Naive B cell (primary cell): ENCODE results near the gene AK8. TPM values are rescaled to one million over a fixed set of nuclear protein-coding genes. Genes with fewer than 3 reads are reported as not detected.

Experiments
- ATAC-seq, 2 donors: fragments of 150-1000 bp; cut with Tn5 transposase; 2 replicates each; pipeline ENCODE4 v1.10.0; 2021; ENCODE audit warnings: low read depth in 2 of 2, mild to moderate bottlenecking in 2 of 2, moderate library complexity in 2 of 2
- DNase-seq: peaks from one replicate; pipeline ENCODE4 v3.0.0; 2022
- H3K27ac Mint-ChIP-seq, 6 donors: one replicate each; pipeline ENCODE4 v1.8.0; 2020 to 2022; ENCODE audit warnings: mild to moderate bottlenecking in 6 of 6, mixed read lengths in 6 of 6, moderate library complexity in 5 of 6, inconsistent platforms in 2 of 6
- H3K27me3 Mint-ChIP-seq, 3 donors: one replicate each; pipeline ENCODE4 v1.8.0; 2021 to 2022; ENCODE audit warnings: mixed read lengths in 3 of 3, mild to moderate bottlenecking in 1 of 3
- H3K36me3 Mint-ChIP-seq, 2 donors: one replicate each; pipeline ENCODE4 v1.8.0; 2020 to 2022; ENCODE audit warnings: mixed read lengths in 2 of 2, inconsistent platforms in 1 of 2, mild to moderate bottlenecking in 1 of 2
- H3K4me1 Mint-ChIP-seq, 3 donors: one replicate each; pipeline ENCODE4 v1.8.0; 2020 to 2022; ENCODE audit warnings: mixed read lengths in 3 of 3, inconsistent platforms in 1 of 3, mild to moderate bottlenecking in 1 of 3, moderate library complexity in 1 of 3
- H3K4me3 Mint-ChIP-seq, 8 donors: one replicate each; pipeline ENCODE4 v1.8.0; 2020 to 2022; ENCODE audit warnings: mild to moderate bottlenecking in 8 of 8, mixed read lengths in 8 of 8, moderate library complexity in 8 of 8, inconsistent platforms in 2 of 8
- H3K9me3 Mint-ChIP-seq, 7 donors: one replicate each; pipeline ENCODE4 v1.8.0; 2020 to 2022; ENCODE audit warnings: mixed read lengths in 7 of 7, mild to moderate bottlenecking in 5 of 7, inconsistent platforms in 2 of 7, moderate library complexity in 1 of 7
- polyA plus RNA-seq, 6 donors: library from polyadenylated mRNA; unstranded; fragments of 300-500 nt; fragmentation: Illumina TruSeq; gene quantifications; one replicate each; pipeline ENCODE4 v1.2.3, GENCODE V29; 2021; ENCODE audit warnings: low read depth in 6 of 6

Gene AK8
- polyA plus RNA-seq, 6 donors from 2014 or later, result 0.70 to 4.7 (median 1.5) TPM

- H3K4me3 Mint-ChIP-seq, result no peak overlapping the region
- no peak for DNase-seq
- ATAC-seq, result no peak
- H3K27ac Mint-ChIP-seq, result no peak overlapping the region
- no peaks in the 10 kb centered on the region for H3K4me1 Mint-ChIP-seq
- peaks cover 0 to 5% (median 0%) of the 10 kb centered on the region in 3 donors for H3K27me3 Mint-ChIP-seq
- no peaks in the 10 kb centered on the region for H3K9me3 Mint-ChIP-seq
- no peaks in the 10 kb centered on the region for H3K36me3 Mint-ChIP-seq
These were observed 53.9 kb downstream of the AK8 start for GRCh38 chr9:132824151-132824550.

GRCh38 chr9:132823370-132824145 is 54.5 kb downstream of the AK8 start:
- Mint-ChIP-seq H3K9me3 (no peaks in the 10 kb centered on the region), H3K4me1 (no peaks in the 10 kb centered on the region), H3K4me3 (no peak overlapping the region), H3K27me3 (peaks cover 0 to 5% (median 0%) of the 10 kb centered on the region in 3 donors), H3K27ac (no peak overlapping the region), H3K36me3 (no peaks in the 10 kb centered on the region)
- DNase-seq (no peak), ATAC-seq (no peak)

GRCh38 chr9:132820169-132820944 is 57.7 kb downstream of the AK8 start:
- Mint-ChIP-seq H3K27ac (no peak overlapping the region), H3K36me3 (peaks cover 0 to 6% of the 10 kb centered on the region in 2 donors), H3K4me1 (no peaks in the 10 kb centered on the region), H3K9me3 (peaks cover 0 to 7% (median 0%) of the 10 kb centered on the region in 7 donors), H3K27me3 (peaks cover 0 to 5% (median 5%) of the 10 kb centered on the region in 3 donors), H3K4me3 (no peak overlapping the region)
- no peak for ATAC-seq
- DNase-seq, result no peak

DNA sequence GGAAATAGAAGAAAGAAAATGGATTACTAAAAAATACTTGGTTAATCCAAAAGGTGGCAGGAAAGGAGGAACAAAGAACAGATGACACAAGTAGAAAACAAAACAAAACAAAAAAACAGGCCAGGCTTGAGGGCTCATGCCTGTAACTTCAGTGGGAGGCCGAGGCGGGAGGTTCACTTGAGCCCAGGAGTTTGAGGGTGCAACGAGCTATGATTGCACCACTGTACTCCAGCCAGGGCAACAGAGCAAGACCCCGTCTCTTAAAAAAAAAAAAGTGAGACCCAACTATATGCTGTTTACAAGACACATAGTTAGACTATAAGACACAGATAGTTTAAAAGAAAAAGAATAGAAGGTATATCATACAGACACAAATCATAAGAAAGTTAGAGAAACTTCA is 59.5 kb downstream of the AK8 start:
- Mint-ChIP-seq H3K27ac (no peak overlapping the region), H3K27me3 (peaks cover 0 to 13% (median 10%) of the 10 kb centered on the region in 3 donors), H3K4me1 (no peaks in the 10 kb centered on the region), H3K4me3 (no peak overlapping the region), H3K36me3 (peaks cover 0 to 6% of the 10 kb centered on the region in 2 donors), H3K9me3 (peaks cover 0 to 7% (median 0%) of the 10 kb centered on the region in 7 donors)
- ATAC-seq, result no peak
- DNase-seq, result no peak

GRCh38 chr9:132814937-132815336 is 63.1 kb downstream of the AK8 start:
- H3K4me1 Mint-ChIP-seq, result peaks cover 0 to 4% (median 4%) of the 10 kb centered on the region in 3 donors
- ATAC-seq (no peak), DNase-seq (no peak)
- H3K27ac Mint-ChIP-seq, result no peak overlapping the region
- no peak overlapping the region for H3K4me3 Mint-ChIP-seq
- H3K27me3 Mint-ChIP-seq, result peaks cover 11 to 20% (median 11%) of the 10 kb centered on the region in 3 donors
- peaks cover 0 to 6% of the 10 kb centered on the region in 2 donors for H3K36me3 Mint-ChIP-seq
- H3K9me3 Mint-ChIP-seq, result peaks cover 0 to 7% (median 0%) of the 10 kb centered on the region in 7 donors

DNA sequence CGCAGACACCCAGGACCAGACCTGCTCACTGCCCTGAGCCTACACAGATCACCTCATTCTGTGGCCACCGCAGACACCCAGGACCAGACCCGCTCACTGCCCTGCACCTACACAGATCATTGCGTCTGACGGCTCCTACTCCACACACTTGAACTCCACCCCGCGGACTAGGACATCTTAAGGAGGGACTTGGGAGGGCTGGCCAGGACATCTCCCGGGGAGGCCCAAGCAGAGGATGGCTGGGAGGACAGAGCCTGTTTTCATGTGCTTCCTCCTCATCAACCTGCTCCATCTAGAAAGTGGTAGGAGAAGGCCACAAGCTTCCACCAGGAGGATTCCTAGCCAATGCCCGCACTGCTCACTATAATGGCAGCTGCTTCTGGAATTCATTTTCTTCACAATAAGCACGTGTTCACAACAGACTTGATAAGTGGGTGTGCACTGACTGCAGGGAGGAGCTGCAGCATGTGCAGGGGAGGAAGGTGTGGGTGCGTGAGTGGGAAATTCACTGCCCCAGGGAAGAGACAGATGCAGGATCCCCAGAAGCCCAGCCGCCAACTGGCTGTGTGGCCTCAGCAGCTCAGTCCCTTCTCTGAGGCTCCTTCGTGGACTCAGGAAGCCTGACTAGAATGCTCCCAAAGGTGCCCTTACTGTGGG is 64.8 kb downstream of the AK8 start:
- H3K4me1 Mint-ChIP-seq, result peaks cover 3 to 12% (median 11%) of the 10 kb centered on the region in 3 donors
- DNase-seq (no peak), ATAC-seq (no peak)
- peaks cover 0 to 7% (median 0%) of the 10 kb centered on the region in 7 donors for H3K9me3 Mint-ChIP-seq
- H3K36me3 Mint-ChIP-seq, result peaks cover 0 to 6% of the 10 kb centered on the region in 2 donors
- H3K27me3 Mint-ChIP-seq, result peaks cover 12 to 35% (median 26%) of the 10 kb centered on the region in 3 donors
- no peak overlapping the region for H3K4me3 Mint-ChIP-seq
- no peak overlapping the region for H3K27ac Mint-ChIP-seq

DNA sequence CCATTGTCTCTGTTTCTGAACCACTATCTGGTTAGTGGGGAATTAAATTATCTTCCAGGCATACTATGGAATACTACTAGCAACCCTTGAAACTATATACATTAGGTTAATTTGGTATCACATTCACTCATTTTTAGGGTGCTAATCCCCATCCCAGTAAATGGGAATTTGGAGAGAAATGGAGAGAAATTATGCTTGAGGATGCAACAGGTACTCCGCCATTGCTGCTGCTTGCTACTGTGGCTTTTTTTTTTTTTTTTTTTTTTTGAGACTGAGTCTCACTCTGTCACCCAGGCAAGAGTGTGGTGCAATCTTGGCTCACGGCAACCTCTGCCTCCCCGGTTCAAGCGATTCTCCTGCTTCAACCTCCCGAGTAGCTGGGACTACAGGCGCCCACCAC is 66.1 kb downstream of the AK8 start:
- Mint-ChIP-seq H3K27me3 (peaks cover 22 to 32% (median 28%) of the 10 kb centered on the region in 3 donors), H3K4me3 (no peak overlapping the region), H3K9me3 (peaks cover 0 to 2% (median 0%) of the 10 kb centered on the region in 7 donors), H3K4me1 (peaks cover 3 to 12% (median 11%) of the 10 kb centered on the region in 3 donors), H3K27ac (no peak overlapping the region), H3K36me3 (peaks cover 0 to 6% of the 10 kb centered on the region in 2 donors)
- DNase-seq, result no peak
- ATAC-seq, result no peak

DNA sequence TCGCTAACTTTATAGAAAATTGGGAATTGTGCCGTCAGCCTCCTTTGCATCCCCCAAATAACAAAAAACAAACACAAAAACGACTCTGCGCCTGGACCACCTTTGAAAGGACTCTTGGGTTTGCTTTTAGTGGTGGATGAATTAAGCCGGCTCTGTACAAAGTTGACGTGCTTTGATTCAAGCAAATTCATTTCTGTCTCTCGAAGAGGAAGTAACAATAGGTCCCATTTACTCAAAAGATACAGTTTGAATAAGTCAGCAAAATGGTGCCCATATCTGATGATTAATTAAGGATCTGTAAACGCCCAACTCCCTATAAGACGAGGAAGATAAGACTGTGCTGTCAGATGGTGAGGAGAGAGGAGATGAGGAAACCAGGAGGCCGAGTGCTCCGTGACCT is 67.8 kb downstream of the AK8 start:
- Mint-ChIP-seq H3K36me3 (no peaks in the 10 kb centered on the region), H3K9me3 (no peaks in the 10 kb centered on the region), H3K27me3 (peaks cover 22 to 32% (median 28%) of the 10 kb centered on the region in 3 donors), H3K4me3 (no peak overlapping the region), H3K27ac (no peak overlapping the region), H3K4me1 (peaks cover 3 to 12% (median 11%) of the 10 kb centered on the region in 3 donors)
- DNase-seq, result no peak
- ATAC-seq, result no peak

DNA sequence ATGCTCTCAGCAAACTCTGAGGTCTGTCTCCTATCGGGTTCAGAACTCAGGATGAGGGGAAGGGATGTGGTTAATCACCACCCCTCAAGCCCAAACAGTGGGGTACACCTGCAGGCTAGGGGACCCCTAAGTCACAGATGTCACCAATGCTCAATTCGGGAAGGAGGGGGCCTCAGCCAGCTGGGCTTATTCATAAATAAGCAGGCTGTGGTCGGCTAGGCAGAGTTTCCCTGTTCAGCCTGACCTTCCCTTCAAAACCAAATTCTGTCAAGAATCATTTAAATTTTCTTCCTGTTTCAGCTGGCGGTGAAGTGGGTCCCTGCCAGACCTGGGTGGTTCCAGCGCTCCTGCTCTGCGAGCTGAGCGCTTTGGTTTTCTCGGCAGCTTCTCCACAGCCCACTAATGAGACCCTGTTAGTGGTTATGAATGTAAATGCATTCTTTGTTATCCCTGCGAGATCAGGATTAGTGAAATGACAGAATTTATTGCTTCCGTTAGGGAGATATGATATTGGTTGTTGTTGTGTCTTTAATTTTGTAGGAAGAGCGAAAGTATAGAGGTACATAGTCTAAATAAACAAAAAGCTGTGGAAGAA is 68.3 kb downstream of the AK8 start:
- no peak for ATAC-seq

DNA sequence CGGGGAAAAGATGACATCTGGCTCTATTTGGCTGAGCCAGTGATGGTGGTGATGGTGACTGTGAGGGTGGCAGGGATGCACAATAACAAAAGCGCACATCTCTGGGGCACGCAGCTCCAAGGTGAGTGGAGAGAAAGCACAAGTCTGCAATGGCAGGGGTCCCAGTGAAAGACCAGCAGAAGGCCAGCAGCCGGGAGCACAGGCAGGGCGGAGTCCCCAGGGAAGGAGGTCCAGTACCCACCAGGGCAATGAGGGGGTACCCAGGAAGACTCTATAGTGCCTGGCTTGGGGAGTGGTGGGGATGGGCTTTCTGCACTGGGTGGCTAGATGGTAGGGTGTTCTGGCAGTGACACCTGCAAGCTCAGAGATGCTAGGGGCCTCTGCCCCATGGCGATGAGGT is 69.4 kb downstream of the AK8 start:
- Mint-ChIP-seq H3K36me3 (no peaks in the 10 kb centered on the region), H3K27me3 (peaks cover 18 to 39% (median 32%) of the 10 kb centered on the region in 3 donors), H3K9me3 (no peaks in the 10 kb centered on the region), H3K27ac (no peak overlapping the region), H3K4me3 (no peak overlapping the region), H3K4me1 (peaks cover 9 to 22% (median 20%) of the 10 kb centered on the region in 3 donors)
- ATAC-seq, result no peak
- DNase-seq, result no peak

More for the DNA sequence above, 68.3 kb downstream of the AK8 start:
- H3K4me1 Mint-ChIP-seq, result peaks cover 5 to 16% (median 15%) of the 10 kb centered on the region in 3 donors
- peaks cover 22 to 32% (median 31%) of the 10 kb centered on the region in 3 donors for H3K27me3 Mint-ChIP-seq
- no peaks in the 10 kb centered on the region for H3K9me3 Mint-ChIP-seq
- peak overlapping the region in 1 of 6 donors; percentile 6 for H3K27ac Mint-ChIP-seq
- H3K4me3 Mint-ChIP-seq, result peak overlapping the region in 1 of 8 donors; percentile 59
- no peaks in the 10 kb centered on the region for H3K36me3 Mint-ChIP-seq
- DNase-seq, result no peak

GRCh38 chr9:132806723-132807421 is 71.2 kb downstream of the AK8 start:
- no peak overlapping the region for H3K4me3 Mint-ChIP-seq
- ATAC-seq, result no peak
- H3K36me3 Mint-ChIP-seq, result no peaks in the 10 kb centered on the region
- peaks cover 9 to 22% (median 20%) of the 10 kb centered on the region in 3 donors for H3K4me1 Mint-ChIP-seq
- no peaks in the 10 kb centered on the region for H3K9me3 Mint-ChIP-seq
- H3K27me3 Mint-ChIP-seq, result peaks cover 23 to 43% (median 25%) of the 10 kb centered on the region in 3 donors
- DNase-seq, result no peak
- no peak overlapping the region for H3K27ac Mint-ChIP-seq

DNA sequence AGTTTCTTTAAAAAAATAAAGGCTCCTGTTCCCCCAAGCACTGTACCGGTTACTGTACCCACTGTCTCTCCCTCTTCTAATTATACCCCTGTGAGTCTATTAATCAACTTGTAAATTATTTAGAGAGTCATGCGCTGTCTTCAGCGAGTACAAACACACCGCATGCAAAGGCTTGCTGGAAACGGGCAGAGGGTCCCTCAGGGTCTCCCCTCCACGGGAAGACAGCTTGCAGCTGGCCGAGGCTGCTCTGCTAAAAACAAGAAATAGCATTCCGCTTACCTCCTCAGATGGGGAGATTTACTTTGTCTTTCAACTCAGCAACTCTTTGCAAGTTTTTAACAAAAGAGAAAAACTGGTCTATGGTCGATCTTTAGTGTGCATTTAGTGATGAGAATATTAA is 71.8 kb downstream of the AK8 start:
- Mint-ChIP-seq H3K27me3 (peaks cover 23 to 43% (median 25%) of the 10 kb centered on the region in 3 donors), H3K4me3 (no peak overlapping the region), H3K9me3 (no peaks in the 10 kb centered on the region), H3K4me1 (peaks cover 9 to 22% (median 20%) of the 10 kb centered on the region in 3 donors), H3K27ac (peak overlapping the region in 2 of 6 donors; percentile 9 to 37), H3K36me3 (no peaks in the 10 kb centered on the region)
- DNase-seq, result no peak
- ATAC-seq, result no peak
